Psoas muscle (tissue), 8 donors: Measurements from ENCODE around the gene FGGY. TPM values are rescaled to one million over a fixed set of nuclear protein-coding genes. Genes with fewer than 3 reads are reported as not detected.
A peak's percentile ranks its signal among the peaks of the same experiment; 100 is the strongest.

Source experiments
- ATAC-seq, 4 donors: fragments of 200-7000 bp; cut with Tn5 transposase; one replicate each; pipeline ENCODE4 v1.9.1; 2020; ENCODE audit warnings: moderate library complexity in 3 of 4, mild to moderate bottlenecking in 2 of 4
- DNase-seq, 2 donors: peaks; one replicate each; pipeline ENCODE4 v3.0.0-alpha.2; 2020
- H3K27ac ChIP-seq: fragments of 200-600 bp; one replicate; pipeline ENCODE4 v1.8.0; 2022
- H3K27me3 ChIP-seq, 3 donors: fragments of 200-600 bp in 1 of 3; one replicate each; pipeline versions ENCODE4 v1.6.1 to v1.8.0; 2013 to 2022; ENCODE audit warnings: low read length in 2 of 3, mild to moderate bottlenecking in 2 of 3, moderate library complexity in 1 of 3; ENCODE audit not compliant: insufficient read depth in 3 of 3
- H3K36me3 ChIP-seq, 2 donors: fragments of 200-600 bp in 1 of 2; one replicate each; pipeline versions ENCODE4 v1.6.1 to v1.8.0; 2013 to 2022; ENCODE audit warnings: low read depth in 1 of 2, mild to moderate bottlenecking in 1 of 2, moderate library complexity in 1 of 2; ENCODE audit not compliant: insufficient read depth in 1 of 2
- H3K4me1 ChIP-seq: fragments of 200-600 bp; one replicate; pipeline ENCODE4 v1.8.0; 2022
- H3K4me3 ChIP-seq: fragments of 200-600 bp; one replicate; pipeline ENCODE4 v1.8.0; 2022; ENCODE audit warnings: mild to moderate bottlenecking
- H3K9me3 ChIP-seq: fragments of 200-600 bp; one replicate; pipeline ENCODE4 v1.8.0; 2022
- CTCF ChIP-seq: fragments of 200-600 bp; IDR thresholded peaks from one replicate; pipeline ENCODE4 v1.8.0; 2022; ENCODE audit warnings: antibody characterized with exemption
- whole genome bisulfite sequencing, 3 donors: extraction: QIAGEN DNeasy Blood & Tissue Kit; methylation state at CpG; one replicate each; pipeline versions ENCODE4 v1.1.6 to v1.1.7; 2013; 5-methylcytosine and 5-hydroxymethylcytosine counted together
- intact Hi-C, 2 donors: fragments of 100-400 bp; cut with DNase I; formaldehyde crosslinking; loops; one replicate each; pipeline versions ENCODE4 v1.11.0 to v1.14.2; 2022
- polyA plus RNA-seq, 3 donors: library from polyadenylated mRNA; stranded (reverse); fragments of 200-250 nt; gene quantifications; one replicate each; pipeline ENCODE4 v1.2.3, GENCODE V29; 2013
- total RNA-seq, 4 donors: library from RNA; stranded (reverse); fragmentation: NEBNext Ultra II Directional in 2 of 4; extraction: Animal tissue kit (Norgen Biotek cat#: 25700) in 2 of 4; gene quantifications; one replicate each; pipeline versions ENCODE4 v1.2.1 to v1.2.4, GENCODE V29; 2021 to 2023
- donor health status: healthy with polysubstance abuse.
- donor health status: DM: no; HTN: no; CAD: no; lungs with moderate emphysema.
- donor health status: Bipolar disorder and iron deficiency.
- donor health status: healthy.
- donor health status: DM: yes; HTN: yes; CAD: no.
- donor health status: DM: no; HTN: no; CAD: no.
- donor health status: DM: no; HTN: no; CAD: no.
- donor health status: DM: yes; HTN: yes; CAD: no.

FGGY gene
- total and polyA plus RNA-seq, 7 donors: 11.9 to 72.2 (median 46.5) TPM

- Histone ChIP-seq H3K4me1 (peaks cover 69% of the 10 kb centered on the region), H3K4me3 (peak overlapping the region; percentile 49), H3K27ac (peak overlapping the region; percentile 93), H3K36me3 (no peaks in the 10 kb centered on the region), H3K27me3 (no peaks in the 10 kb centered on the region), H3K9me3 (no peaks in the 10 kb centered on the region)
- 7 to 12% (median 10%) methylated on average over 7 of the region's 7 CpGs for WGBS, 3 donors
- no peak for TF ChIP-seq CTCF
- ATAC-seq (peak; percentile 92 to 96 (median 94)), DNase-seq (peak; percentile 77 to 91)
- intact Hi-C loops: loop anchor here (2.0 to 10.0 kb wide), 5 partner anchors 95 to 611 kb away; partner anchors contain the start of genes JUN (in 2 of the 2) and FGGY (in 1 of the 2)
Observed at GRCh38 chr1:59393211-59394180, 96.6 kb downstream of the FGGY start.

DNA sequence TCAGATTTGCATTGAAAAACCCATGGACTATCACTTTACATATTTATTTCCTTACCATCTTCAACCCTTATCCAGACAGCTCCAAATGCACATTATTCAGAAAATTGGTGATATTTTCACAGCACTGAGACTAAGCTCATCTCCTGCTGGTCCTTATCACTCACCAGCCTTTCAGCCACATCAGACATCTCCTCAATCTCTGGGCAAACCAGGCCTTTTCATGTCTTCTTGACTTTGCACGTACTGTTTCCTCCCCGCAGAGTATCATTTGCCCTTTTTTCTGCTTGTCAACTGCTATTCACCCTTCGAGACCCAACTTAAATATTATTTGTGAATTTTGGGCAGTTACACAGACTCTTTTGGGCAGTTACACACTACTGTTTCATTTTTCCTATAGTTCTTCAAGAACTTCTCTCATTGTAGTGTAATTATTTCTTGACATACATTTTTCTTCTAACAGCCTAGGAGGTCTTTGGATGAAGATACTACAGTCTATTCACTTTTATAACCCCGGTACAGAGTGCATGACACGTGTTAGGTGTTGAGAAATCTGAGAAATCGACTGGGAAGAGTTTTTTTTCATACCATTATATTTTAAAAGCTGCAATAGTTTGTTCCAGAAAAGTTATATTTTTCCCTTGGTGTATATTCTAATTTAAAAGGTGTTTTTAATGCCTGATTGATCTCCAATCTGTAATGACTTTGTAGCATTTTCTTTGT, 98.0 kb downstream of the FGGY start:
- DNase-seq: no peak
- Histone ChIP-seq H3K27me3 (no peaks in the 10 kb centered on the region), H3K9me3 (no peaks in the 10 kb centered on the region), H3K36me3 (no peaks in the 10 kb centered on the region), H3K27ac (peak overlapping the region; percentile 93), H3K4me3 (peak overlapping the region; percentile 16), H3K4me1 (peaks cover 69% of the 10 kb centered on the region)
- intact Hi-C loops: loop anchor here (5.0 to 10.0 kb wide), 3 partner anchors 98 to 613 kb away; partner anchors contain the start of genes JUN (in 2 of the 2) and FGGY (in 1 of the 2)
- TF ChIP-seq CTCF: no peak
- WGBS, 3 donors: 60 to 80% (median 65%) methylated on average over 6 of the region's 6 CpGs
- no peak for ATAC-seq

GRCh38 chr1:59396387-59396786, 99.5 kb downstream of the FGGY start:
- DNase-seq: no peak
- no peak for ATAC-seq
- 96 to 100% (median 96%) methylated on average over 1 of the region's 1 CpG for WGBS, 3 donors
- intact Hi-C loops: loop anchor here in 1 of 2 donors (10.0 kb wide), 1 partner anchor 298 kb away; no protein-coding TSS in a partner anchor
- H3K27me3 ChIP-seq: no peaks in the 10 kb centered on the region
- peaks cover 60% of the 10 kb centered on the region for H3K4me1 ChIP-seq
- TF ChIP-seq CTCF: no peak
- H3K4me3 ChIP-seq: no peak overlapping the region
- H3K9me3 ChIP-seq: no peaks in the 10 kb centered on the region
- H3K27ac ChIP-seq: peak overlapping the region; percentile 93
- H3K36me3 ChIP-seq: no peaks in the 10 kb centered on the region

GRCh38 chr1:59397139-59397858, 100.4 kb downstream of the FGGY start:
- H3K27ac ChIP-seq: peak overlapping the region; percentile 93
- TF ChIP-seq CTCF: no peak
- H3K27me3 ChIP-seq: no peaks in the 10 kb centered on the region
- H3K4me1 ChIP-seq: peaks cover 52% of the 10 kb centered on the region
- H3K4me3 ChIP-seq: peak overlapping the region; percentile 42
- no peaks in the 10 kb centered on the region for H3K9me3 ChIP-seq
- WGBS, 3 donors: 30 to 50% (median 36%) methylated on average over 7 of the region's 7 CpGs
- DNase-seq (no peak), ATAC-seq (no peak)
- intact Hi-C loops: loop anchor here in 1 of 2 donors (10.0 kb wide), 1 partner anchor 298 kb away; no protein-coding TSS in a partner anchor
- no peaks in the 10 kb centered on the region for H3K36me3 ChIP-seq
